Keratinocyte (primary cell): ENCODE measurements around the gene ARID1B. TPM values are rescaled to one million over a fixed set of nuclear protein-coding genes. Genes with fewer than 3 reads are reported as not detected.

Experiments used
- DNase-seq: peaks from one replicate; pipeline ENCODE4 v3.0.0-alpha.2; 2011; ENCODE audit warnings: low read depth, missing footprints, low spot score
- FAIRE-seq: peaks from 2 replicates; lab custom pipeline; 2011; peaks lifted over from hg19 to GRCh38; lab: Jason Lieb, UNC
- H2AFZ ChIP-seq: 2 replicates; pipeline ENCODE4 v1.6.0; 2012; ENCODE audit warnings: low read length, control low read depth, inconsistent platforms; ENCODE audit not compliant: control insufficient read depth
- H3K27ac ChIP-seq: 2 replicates; pipeline ENCODE4 v1.5.1; 2011; ENCODE audit warnings: low read length; ENCODE audit not compliant: control insufficient read depth, insufficient read depth
- H3K27me3 ChIP-seq: 3 replicates; pipeline ENCODE4 v1.6.0; 2011; ENCODE audit warnings: low read length; ENCODE audit not compliant: control insufficient read depth, insufficient read depth; ENCODE audit errors: extremely low read depth
- H3K36me3 ChIP-seq, 2 experiments: 2 replicates in 1 of 2; 3 replicates in 1 of 2; pipeline ENCODE4 v1.5.1; 2011; ENCODE audit warnings: low read length in 2 of 2, mild to moderate bottlenecking in 1 of 2; ENCODE audit not compliant: control insufficient read depth in 2 of 2, insufficient read depth in 2 of 2; ENCODE audit errors: extremely low read depth in 1 of 2
- H3K4me1 ChIP-seq: 3 replicates; pipeline ENCODE4 v1.5.1; 2011; ENCODE audit warnings: low read length; ENCODE audit not compliant: control insufficient read depth, insufficient read depth; ENCODE audit errors: extremely low read depth
- H3K4me2 ChIP-seq: 3 replicates; pipeline ENCODE4 v1.6.0; 2011; ENCODE audit warnings: low read depth, low read length; ENCODE audit not compliant: control insufficient read depth, insufficient read depth; ENCODE audit errors: extremely low read depth
- H3K4me3 ChIP-seq, 3 experiments: fragments of 200-600 bp in 1 of 3; sonication (generic) in 1 of 3; 2 replicates in 2 of 3; 3 replicates in 1 of 3; pipeline ENCODE4 v1.5.1; 2011 to 2016; ENCODE audit warnings: low read length in 3 of 3, mild to moderate bottlenecking in 3 of 3, control low read depth in 2 of 3, inconsistent platforms in 1 of 3, low read depth in 1 of 3, mixed read lengths in 1 of 3, mixed run types in 1 of 3, moderate library complexity in 1 of 3; ENCODE audit not compliant: control insufficient read depth in 2 of 3, insufficient read depth in 2 of 3; ENCODE audit errors: extremely low read depth in 1 of 3
- H3K79me2 ChIP-seq: 2 replicates; pipeline ENCODE4 v1.6.0; 2012; ENCODE audit warnings: low read length; ENCODE audit not compliant: control insufficient read depth, insufficient read depth
- H3K9ac ChIP-seq: 3 replicates; pipeline ENCODE4 v1.6.0; 2011; ENCODE audit warnings: low read length; ENCODE audit not compliant: control insufficient read depth, insufficient read depth; ENCODE audit errors: extremely low read depth
- H3K9me1 ChIP-seq: 3 replicates; pipeline ENCODE4 v1.6.0; 2011; ENCODE audit warnings: low read length; ENCODE audit not compliant: control insufficient read depth, insufficient read depth; ENCODE audit errors: extremely low read depth
- H3K9me3 ChIP-seq: 2 replicates; pipeline ENCODE4 v1.5.1; 2012; ENCODE audit warnings: low read depth, low read length; ENCODE audit not compliant: control insufficient read depth
- H4K20me1 ChIP-seq: 3 replicates; pipeline ENCODE4 v1.6.0; 2011; ENCODE audit warnings: low read length; ENCODE audit not compliant: control insufficient read depth, insufficient read depth; ENCODE audit errors: extremely low read depth
- CTCF ChIP-seq, 3 experiments: IDR thresholded peaks in 1 of 3; conservative IDR thresholded peaks in 1 of 3; optimal IDR thresholded peaks in 1 of 3; 2 replicates in 2 of 3; 3 replicates in 1 of 3; pipeline versions ENCODE3 to v1.5.1; 2011; ENCODE audit warnings: low read length in 3 of 3, mild to moderate bottlenecking in 3 of 3, moderate library complexity in 2 of 3, control low read depth in 1 of 3, inconsistent platforms in 1 of 3; ENCODE audit not compliant: insufficient read depth in 2 of 3; ENCODE audit errors: extremely low read depth in 1 of 3
- EZH2 ChIP-seq: IDR thresholded peaks from one replicate; pipeline ENCODE4 v1.6.1; 2012; ENCODE audit warnings: inconsistent platforms, mild to moderate bottlenecking, low read length, moderate library complexity
- dilution Hi-C: fragments of 300-500 bp; cut with MboI; formaldehyde crosslinking; loops from one replicate; pipeline ENCODE4 v1.7.0; 2020; ENCODE audit warnings: low sequenced_read_pairs; ENCODE audit not compliant: extremely low pct_ligation_motif_present
- polyA plus RNA-seq, 5 experiments: library from polyadenylated mRNA; depleted of rRNA in 3 of 5; stranded (reverse) in 3 of 5; stranded (forward) in 1 of 5; unstranded in 1 of 5; fragments of >200 nt; gene quantifications; 1 replicate in 1 of 5; 2 replicates in 3 of 5; 3 replicates in 1 of 5; pipeline versions ENCODE4 v1.2.1 to v1.2.3, GENCODE V29; 2011 to 2012; ENCODE audit warnings: missing spikeins in 2 of 5, low read depth in 1 of 5, low replicate concordance in 1 of 5

ARID1B gene
- polyA plus RNA-seq, 1 donor (not counting 4 experiments of a cell fraction or from before 2014, with no cell fraction given), result 14.9 TPM

GRCh38 chr6:157087974-157088373, 310.8 kb downstream of the ARID1B start:
- H4K20me1 ChIP-seq, result no peaks in the 10 kb centered on the region
- dilution Hi-C loops, result no loop called here

GRCh38 chr6:157088841-157089240, 311.7 kb downstream of the ARID1B start:
- FAIRE-seq (no peak), DNase-seq (no peak)
- no peak overlapping the region for H2AFZ ChIP-seq
- dilution Hi-C loops, result no loop called here
- no peaks in the 10 kb centered on the region for H3K4me1 ChIP-seq
- no peak overlapping the region for H3K27ac ChIP-seq
- no peak overlapping the region for H3K4me3 ChIP-seq
- H3K36me3 ChIP-seq, result peaks cover 1 to 4% of the 10 kb centered on the region in 2 experiments
- no peak overlapping the region for H3K9ac ChIP-seq
- no peaks in the 10 kb centered on the region for H3K79me2 ChIP-seq
- H3K27me3 ChIP-seq, result no peaks in the 10 kb centered on the region
- no peak overlapping the region for H3K4me2 ChIP-seq
- TF ChIP-seq CTCF (optimal IDR thresholded peaks at IDR 0.05 in 1 of 3, IDR thresholded peaks at IDR 0.05 in 1 of 3, conservative IDR thresholded peaks at IDR 0.05 in 1 of 3; ENCODE audit: extremely low read depth in 1 of 3, insufficient read depth in 2 of 3, low read length in 3 of 3) (no peak), EZH2 (no peak)
- H3K9me3 ChIP-seq, result no peaks in the 10 kb centered on the region
- no peaks in the 10 kb centered on the region for H4K20me1 ChIP-seq
- no peaks in the 10 kb centered on the region for H3K9me1 ChIP-seq

More at GRCh38 chr6:157087974-157088373, 310.8 kb downstream of the ARID1B start:
- Histone ChIP-seq H3K27ac (no peak overlapping the region), H2AFZ (no peak overlapping the region), H3K79me2 (no peaks in the 10 kb centered on the region), H3K36me3 (peaks cover 1 to 4% of the 10 kb centered on the region in 2 experiments), H3K4me2 (no peak overlapping the region), H3K9me3 (no peaks in the 10 kb centered on the region), H3K4me1 (no peaks in the 10 kb centered on the region), H3K9me1 (no peaks in the 10 kb centered on the region), H3K9ac (no peak overlapping the region), H3K4me3 (no peak overlapping the region), H3K27me3 (no peaks in the 10 kb centered on the region)
- DNase-seq (no peak), FAIRE-seq (no peak)
- TF ChIP-seq CTCF (optimal IDR thresholded peaks at IDR 0.05 in 1 of 3, IDR thresholded peaks at IDR 0.05 in 1 of 3, conservative IDR thresholded peaks at IDR 0.05 in 1 of 3; ENCODE audit: extremely low read depth in 1 of 3, insufficient read depth in 2 of 3, low read length in 3 of 3) (no peak), EZH2 (no peak)
